BJ (cell line): Measurements from ENCODE around the gene CYP24A1. TPM values are rescaled to one million over a fixed set of nuclear protein-coding genes. Genes with fewer than 3 reads are reported as not detected.

Experiments
- CTCF ChIA-PET: fragments of 350-600 bp; formaldehyde crosslinking; extraction: SDS; loops from one replicate; lab custom pipeline; 2021; ENCODE audit warnings: antibody characterized with exemption, inconsistent platforms; lab: Yijun Ruan, JAX
- POLR2A ChIA-PET: fragments of 300-600 bp; sonication (Branson Sonifier 250); formaldehyde crosslinking; extraction: SDS; loops from one replicate; lab custom pipeline; 2021; ENCODE audit warnings: antibody characterized with exemption; lab: Charles Lee
- DNase-seq: peaks from one replicate; pipeline ENCODE4 v3.0.0-alpha.2; 2011; ENCODE audit warnings: low read depth
- H3K27me3 ChIP-seq: 2 replicates; pipeline ENCODE4 v1.6.0; 2011; ENCODE audit warnings: low read length; ENCODE audit not compliant: control insufficient read depth, insufficient read depth
- H3K36me3 ChIP-seq: 2 replicates; pipeline ENCODE4 v1.5.1; 2011; ENCODE audit warnings: low read length; ENCODE audit not compliant: control insufficient read depth, insufficient read depth
- H3K4me3 ChIP-seq: 2 replicates; pipeline ENCODE4 v1.5.1; 2011; ENCODE audit warnings: low read depth, mild to moderate bottlenecking, control low read depth, low read length
- CTCF ChIP-seq: IDR thresholded peaks from 2 replicates; pipeline ENCODE4 v1.5.1; 2011; ENCODE audit warnings: low read depth, mild to moderate bottlenecking, control low read depth, inconsistent platforms, low read length, moderate library complexity; ENCODE audit not compliant: insufficient read depth
- polyA plus RNA-seq: library from polyadenylated mRNA; depleted of rRNA; stranded (reverse); fragments of >200 nt; gene quantifications from 2 replicates; pipeline ENCODE4 v1.2.3, GENCODE V29; 2011

Gene CYP24A1
- polyA plus RNA-seq, 1 experiment, result 0.10 TPM

GRCh38 chr20:54204063-54204462 is 30.3 kb upstream of the CYP24A1 start:
- no peaks in the 10 kb centered on the region for H3K36me3 ChIP-seq
- DNase-seq, result no peak
- ChIA-PET CTCF (interaction anchor here (1.2 to 13.0 kb wide), 3 partner anchors 95 to 442 kb away, joined by 3 to 544 read pairs (median 3); no protein-coding TSS in a partner anchor), POLR2A (no interaction called here)
- H3K4me3 ChIP-seq, result no peak overlapping the region
- no peak for TF ChIP-seq CTCF
- peaks cover 2% of the 10 kb centered on the region; the same call in 1 of the 2 replicates for H3K27me3 ChIP-seq

GRCh38 chr20:54203281-54203680 is 29.5 kb upstream of the CYP24A1 start:
- POLR2A ChIA-PET, result no interaction called here
- no peak overlapping the region for H3K4me3 ChIP-seq
- TF ChIP-seq CTCF, result no peak
- no peaks in the 10 kb centered on the region for H3K36me3 ChIP-seq
- H3K27me3 ChIP-seq, result peaks cover 2% of the 10 kb centered on the region; the same call in 1 of the 2 replicates
- CTCF ChIA-PET, result interaction anchor here (1.2 to 13.0 kb wide), 2 partner anchors 95 to 105 kb away, joined by 3 to 544 read pairs; no protein-coding TSS in a partner anchor
- no peak for DNase-seq

GRCh38 chr20:54201268-54201846 is 27.6 kb upstream of the CYP24A1 start:
- POLR2A ChIA-PET, result no interaction called here
- Histone ChIP-seq H3K27me3 (peaks cover 2% of the 10 kb centered on the region; the same call in 1 of the 2 replicates), H3K4me3 (no peak overlapping the region), H3K36me3 (no peaks in the 10 kb centered on the region)
- DNase-seq, result no peak
- no peak for TF ChIP-seq CTCF
- CTCF ChIA-PET, result interaction anchor here (1.3 to 13.0 kb wide), 5 partner anchors 6 to 130 kb away, joined by 3 to 544 read pairs (median 9); partner anchors contain the start of gene PFDN4

GRCh38 chr20:54200487-54201267 is 26.9 kb upstream of the CYP24A1 start:
- no peak overlapping the region for H3K4me3 ChIP-seq
- POLR2A ChIA-PET, result no interaction called here
- CTCF ChIA-PET, result interaction anchor here (0.7 to 13.0 kb wide), 19 partner anchors 7 to 639 kb away, joined by 3 to 544 read pairs (median 4); partner anchors contain the start of gene PFDN4
- H3K36me3 ChIP-seq, result no peaks in the 10 kb centered on the region
- TF ChIP-seq CTCF, result no peak
- no peak for DNase-seq
- H3K27me3 ChIP-seq, result peaks cover 2% of the 10 kb centered on the region; the same call in 1 of the 2 replicates

GRCh38 chr20:54199721-54200176 is 26.0 kb upstream of the CYP24A1 start:
- Histone ChIP-seq H3K27me3 (peaks cover under 1% of the 10 kb centered on the region; the same call in 1 of the 2 replicates), H3K36me3 (no peaks in the 10 kb centered on the region), H3K4me3 (no peak overlapping the region)
- ChIA-PET POLR2A (no interaction called here), CTCF (interaction anchor here (0.5 to 13.0 kb wide), 29 partner anchors 7 to 1062 kb away, joined by 3 to 544 read pairs (median 4); partner anchors contain the start of gene PFDN4)
- TF ChIP-seq CTCF, result peak; percentile 96
- DNase-seq, result no peak
